NCI-H1105 (cell line): ENCODE results near the gene MGLL.

Experiments used
- DNase-seq: peaks from one replicate; lab custom pipeline; 2025; lab: John Stamatoyannopoulos, UW

MGLL gene

GRCh38 chr3:127772827-127773751 is 49.2 kb downstream of the MGLL start:
- DNase-seq = no peak

- no peak for DNase-seq
Observed at GRCh38 chr3:127772273-127772672, 50.0 kb downstream of the MGLL start.

GRCh38 chr3:127771746-127772145 is 50.6 kb downstream of the MGLL start:
- DNase-seq = no peak

- no peak for DNase-seq
Observed at GRCh38 chr3:127770671-127771355, 51.5 kb downstream of the MGLL start.

GRCh38 chr3:127769284-127770081 is 52.8 kb downstream of the MGLL start:
- DNase-seq = no peak

GRCh38 chr3:127768346-127769008 is 53.8 kb downstream of the MGLL start:
- no peak for DNase-seq

GRCh38 chr3:127767126-127767525 is 55.2 kb downstream of the MGLL start:
- no peak for DNase-seq

GRCh38 chr3:127765735-127766134 is 56.6 kb downstream of the MGLL start:
- no peak for DNase-seq

- no peak for DNase-seq
Observed at GRCh38 chr3:127764841-127765362, 57.4 kb downstream of the MGLL start.

- no peak for DNase-seq
Observed at GRCh38 chr3:127764301-127764700, 58.0 kb downstream of the MGLL start.

GRCh38 chr3:127763816-127764215 is 58.5 kb downstream of the MGLL start:
- DNase-seq = no peak

- DNase-seq = no peak
Observed at GRCh38 chr3:127763337-127763736, 59.0 kb downstream of the MGLL start.

GRCh38 chr3:127762787-127763105 is 59.6 kb downstream of the MGLL start:
- DNase-seq = no peak

GRCh38 chr3:127762077-127762786 is 60.1 kb downstream of the MGLL start:
- DNase-seq = no peak

- no peak for DNase-seq
Observed at GRCh38 chr3:127761441-127761801, 60.9 kb downstream of the MGLL start.

- DNase-seq = no peak
Observed at GRCh38 chr3:127760791-127761440, 61.4 kb downstream of the MGLL start.

- no peak for DNase-seq
Observed at GRCh38 chr3:127760361-127760760, 62.0 kb downstream of the MGLL start.

- no peak for DNase-seq
Observed at GRCh38 chr3:127759826-127760225, 62.5 kb downstream of the MGLL start.

- DNase-seq = no peak
Observed at GRCh38 chr3:127758013-127758412, 64.3 kb downstream of the MGLL start.

- DNase-seq = no peak
Observed at GRCh38 chr3:127755305-127755681, 67.0 kb downstream of the MGLL start.
